RWPE1 (cell line): ENCODE results near the gene CREB5.

Experiments
- CTCF ChIA-PET: fragments of 350-600 bp; sonication (Branson Sonifier 250); formaldehyde crosslinking; extraction: SDS; loops from one replicate; lab custom pipeline; 2021; lab: Yijun Ruan, JAX
- POLR2A ChIA-PET: fragments of 400-600 bp; formaldehyde crosslinking; extraction: SDS; loops from one replicate; lab custom pipeline; 2020; ENCODE audit warnings: antibody characterized with exemption; ENCODE audit not compliant: low non-redundant PET; lab: Yijun Ruan, JAX
- DNase-seq: peaks from one replicate; pipeline ENCODE4 v3.0.0; 2012; ENCODE audit warnings: low spot score
- H3K27ac ChIP-seq: fragments of 450-650 bp; 2 replicates; pipeline ENCODE4 v1.5.1; 2017
- TF ChIP-seq, protein P1 (sequence below): fragments of 450-650 bp; conservative IDR thresholded peaks from 2 replicates; pipeline ENCODE4 v1.5.1; 2017; ENCODE audit warnings: low read depth, mild to moderate bottlenecking

The CREB5 gene

DNA sequence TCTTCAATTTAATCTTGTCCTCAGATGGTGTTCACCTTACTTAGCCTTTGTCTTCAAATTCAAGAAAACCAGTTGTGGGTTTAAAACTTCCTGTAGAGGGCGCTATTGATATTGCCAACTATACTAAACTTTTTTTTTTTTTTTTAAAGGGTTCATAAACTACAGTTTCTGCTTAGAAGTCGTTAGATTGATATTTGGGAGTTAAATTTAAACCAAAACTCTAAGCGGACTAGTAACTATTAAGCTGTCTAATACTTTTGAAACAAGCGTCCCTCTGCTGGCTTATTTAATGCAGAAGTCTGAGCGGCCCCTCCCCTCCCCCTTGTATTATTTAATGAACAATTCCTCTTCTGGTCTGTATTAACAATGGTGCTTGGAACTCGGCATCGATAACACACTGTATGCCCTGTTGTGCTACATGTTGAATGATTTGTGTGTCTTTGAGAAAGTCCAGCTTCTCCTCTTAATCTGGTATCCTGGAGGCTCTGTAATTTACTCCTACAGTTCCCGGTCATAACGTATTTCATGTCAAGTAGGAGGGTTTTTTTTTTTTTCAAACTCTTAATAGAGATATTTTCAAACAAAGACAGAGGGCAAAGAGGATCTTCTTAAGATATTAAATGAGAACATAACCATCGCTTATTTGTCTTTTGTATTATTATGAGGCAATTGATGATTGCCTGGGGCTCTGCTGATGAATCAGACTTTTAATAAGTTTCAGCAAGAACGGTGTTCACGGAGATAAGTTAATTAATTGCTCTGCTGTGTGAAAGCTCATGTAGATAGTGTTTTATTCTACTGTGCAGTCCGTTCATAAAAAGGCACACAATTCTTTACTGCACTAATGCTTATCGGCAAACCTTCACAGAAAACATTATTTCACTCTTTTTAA lies 22.6 kb upstream of the CREB5 start:
- ChIA-PET CTCF (interaction anchor here (0.5 to 2.2 kb wide), 21 partner anchors 11 to 1992 kb away, joined by 3 to 8 read pairs (median 3); no protein-coding TSS in a partner anchor), POLR2A (no interaction called here)
- DNase-seq, result no peak
- no peak overlapping the region for H3K27ac ChIP-seq
- TF ChIP-seq, protein P1, sequence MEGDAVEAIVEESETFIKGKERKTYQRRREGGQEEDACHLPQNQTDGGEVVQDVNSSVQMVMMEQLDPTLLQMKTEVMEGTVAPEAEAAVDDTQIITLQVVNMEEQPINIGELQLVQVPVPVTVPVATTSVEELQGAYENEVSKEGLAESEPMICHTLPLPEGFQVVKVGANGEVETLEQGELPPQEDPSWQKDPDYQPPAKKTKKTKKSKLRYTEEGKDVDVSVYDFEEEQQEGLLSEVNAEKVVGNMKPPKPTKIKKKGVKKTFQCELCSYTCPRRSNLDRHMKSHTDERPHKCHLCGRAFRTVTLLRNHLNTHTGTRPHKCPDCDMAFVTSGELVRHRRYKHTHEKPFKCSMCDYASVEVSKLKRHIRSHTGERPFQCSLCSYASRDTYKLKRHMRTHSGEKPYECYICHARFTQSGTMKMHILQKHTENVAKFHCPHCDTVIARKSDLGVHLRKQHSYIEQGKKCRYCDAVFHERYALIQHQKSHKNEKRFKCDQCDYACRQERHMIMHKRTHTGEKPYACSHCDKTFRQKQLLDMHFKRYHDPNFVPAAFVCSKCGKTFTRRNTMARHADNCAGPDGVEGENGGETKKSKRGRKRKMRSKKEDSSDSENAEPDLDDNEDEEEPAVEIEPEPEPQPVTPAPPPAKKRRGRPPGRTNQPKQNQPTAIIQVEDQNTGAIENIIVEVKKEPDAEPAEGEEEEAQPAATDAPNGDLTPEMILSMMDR, result peak; percentile 90

DNA sequence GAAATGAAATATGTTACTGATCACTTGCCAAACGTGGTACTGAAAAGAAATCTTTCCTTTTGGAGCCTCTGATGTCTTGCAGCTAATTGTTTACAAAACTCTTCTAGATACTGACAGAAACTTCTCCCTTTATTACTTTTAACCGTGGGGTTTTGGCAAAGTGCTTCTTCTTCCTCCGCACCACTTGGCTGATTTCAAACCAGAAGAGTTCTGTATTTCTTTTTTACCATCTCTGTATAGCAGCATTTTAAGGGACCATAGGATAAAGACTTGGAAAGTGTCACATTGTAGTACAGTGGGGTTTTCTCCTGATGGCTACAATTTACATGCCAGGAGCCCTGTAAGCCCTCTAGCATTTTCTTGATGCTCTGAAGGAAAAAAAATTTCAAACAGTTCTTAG lies 21.9 kb upstream of the CREB5 start:
- no peak overlapping the region for H3K27ac ChIP-seq
- ChIA-PET CTCF (interaction anchor here (0.5 to 1.2 kb wide), 7 partner anchors 10 to 786 kb away, joined by 3 to 5 read pairs (median 3); no protein-coding TSS in a partner anchor), POLR2A (no interaction called here)
- TF ChIP-seq, protein P1, result no peak
- DNase-seq, result no peak

DNA sequence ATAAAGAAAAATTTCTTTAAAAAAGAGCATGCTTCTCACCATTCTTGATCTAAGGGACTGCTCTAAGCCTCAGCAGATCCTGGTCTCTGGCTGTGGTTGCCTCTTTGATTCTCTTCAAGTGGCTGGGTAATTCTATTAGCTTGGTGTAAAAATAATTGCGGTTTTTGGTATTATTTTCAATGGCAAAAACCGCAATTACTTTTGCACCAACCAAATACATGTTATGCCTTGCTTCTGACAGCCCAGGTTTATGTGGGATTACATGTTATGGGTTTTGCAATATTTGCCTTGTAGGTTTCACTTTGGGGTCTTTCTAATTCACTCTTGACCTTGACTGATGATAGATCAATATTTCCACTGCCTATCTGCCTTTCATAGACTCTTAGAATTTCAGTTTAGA lies 20.0 kb upstream of the CREB5 start:
- POLR2A ChIA-PET, result no interaction called here
- DNase-seq, result no peak
- TF ChIP-seq, protein P1, result no peak
- CTCF ChIA-PET, result interaction anchor here (0.5 to 0.6 kb wide), 3 partner anchors 15 to 1218 kb away, joined by 3 read pairs; no protein-coding TSS in a partner anchor
- no peak overlapping the region for H3K27ac ChIP-seq

DNA sequence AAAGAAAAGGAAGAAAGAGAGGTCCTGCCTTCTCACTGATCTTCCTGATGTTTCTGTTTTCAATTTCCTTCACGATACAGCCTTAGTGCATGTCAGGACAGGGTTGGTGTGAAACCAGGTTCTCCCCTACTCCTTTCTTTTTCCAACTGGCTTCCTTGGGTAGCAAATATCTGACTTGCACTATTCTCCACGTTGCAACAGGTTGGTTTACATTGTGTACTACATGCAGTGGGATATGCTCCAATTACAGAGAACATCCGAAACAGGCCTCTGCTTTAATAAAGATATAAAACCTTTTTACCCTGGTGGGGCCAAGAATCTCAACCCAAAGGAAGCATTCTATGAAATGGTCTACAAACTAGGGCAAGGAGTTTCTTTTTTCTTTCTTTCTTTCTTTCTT lies 16.9 kb upstream of the CREB5 start:
- H3K27ac ChIP-seq, result no peak overlapping the region
- CTCF ChIA-PET, result no interaction called here
- TF ChIP-seq, protein P1, result no peak
- DNase-seq, result no peak
- POLR2A ChIA-PET, result no interaction called here

DNA sequence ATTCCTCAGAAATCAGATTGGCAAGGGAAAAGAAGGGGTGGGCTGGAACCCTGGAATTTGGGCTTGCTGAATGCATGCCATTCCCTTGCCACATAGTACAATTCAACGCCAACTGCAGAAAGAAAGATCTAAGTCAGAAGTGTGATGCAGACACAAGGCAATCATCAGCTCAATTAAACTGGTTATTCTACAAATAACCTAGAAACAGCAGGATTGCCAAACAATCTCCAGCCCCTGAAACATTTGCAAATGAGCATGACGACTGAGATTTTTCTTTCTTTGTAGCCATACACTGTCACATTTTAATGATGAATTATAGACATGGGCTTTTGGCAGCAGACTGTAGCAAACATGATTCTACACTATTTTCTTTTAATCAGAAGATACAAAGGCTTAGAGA lies 16.5 kb upstream of the CREB5 start:
- DNase-seq, result no peak

DNA sequence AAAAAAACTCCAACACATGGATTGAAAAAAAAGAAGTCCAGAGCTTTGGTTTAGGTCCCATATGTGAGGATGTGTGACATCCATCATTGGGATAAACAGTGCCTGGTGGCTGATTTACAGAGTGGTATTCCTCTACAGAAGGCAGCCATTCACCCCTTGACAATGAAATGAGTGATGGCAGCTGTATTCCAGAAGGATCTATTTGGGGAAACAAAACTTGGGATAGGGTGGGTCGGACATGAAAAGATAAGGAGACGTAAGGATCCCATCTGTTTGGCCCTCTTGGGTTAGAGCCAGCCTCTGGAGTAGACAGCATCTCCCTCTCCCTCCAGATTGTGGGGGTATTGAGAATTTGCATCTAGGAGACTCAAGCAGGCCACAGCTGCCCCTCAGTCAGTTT lies 15.2 kb upstream of the CREB5 start:
- POLR2A ChIA-PET, result no interaction called here
- no peak for DNase-seq
- CTCF ChIA-PET, result no interaction called here

More for the DNA sequence above, 16.5 kb upstream of the CREB5 start:
- TF ChIP-seq, protein P1, result no peak
- H3K27ac ChIP-seq, result no peak overlapping the region
- ChIA-PET POLR2A (no interaction called here), CTCF (no interaction called here)

More for the DNA sequence above, 15.2 kb upstream of the CREB5 start:
- no peak overlapping the region for H3K27ac ChIP-seq
- TF ChIP-seq, protein P1, result no peak
